ENCODE data around the gene TBC1D22A. TPM values are rescaled to one million over a fixed set of nuclear protein-coding genes. Genes with fewer than 3 reads are reported as not detected.

Gene TBC1D22A
- total RNA-seq, 4 donors from 2014 or later: 18.8 to 25.2 (median 23.1) TPM

- no peak for TF ChIP-seq POLR2A (IDR thresholded peaks at IDR 0.05)
- TF ChIP-seq, protein P1, sequence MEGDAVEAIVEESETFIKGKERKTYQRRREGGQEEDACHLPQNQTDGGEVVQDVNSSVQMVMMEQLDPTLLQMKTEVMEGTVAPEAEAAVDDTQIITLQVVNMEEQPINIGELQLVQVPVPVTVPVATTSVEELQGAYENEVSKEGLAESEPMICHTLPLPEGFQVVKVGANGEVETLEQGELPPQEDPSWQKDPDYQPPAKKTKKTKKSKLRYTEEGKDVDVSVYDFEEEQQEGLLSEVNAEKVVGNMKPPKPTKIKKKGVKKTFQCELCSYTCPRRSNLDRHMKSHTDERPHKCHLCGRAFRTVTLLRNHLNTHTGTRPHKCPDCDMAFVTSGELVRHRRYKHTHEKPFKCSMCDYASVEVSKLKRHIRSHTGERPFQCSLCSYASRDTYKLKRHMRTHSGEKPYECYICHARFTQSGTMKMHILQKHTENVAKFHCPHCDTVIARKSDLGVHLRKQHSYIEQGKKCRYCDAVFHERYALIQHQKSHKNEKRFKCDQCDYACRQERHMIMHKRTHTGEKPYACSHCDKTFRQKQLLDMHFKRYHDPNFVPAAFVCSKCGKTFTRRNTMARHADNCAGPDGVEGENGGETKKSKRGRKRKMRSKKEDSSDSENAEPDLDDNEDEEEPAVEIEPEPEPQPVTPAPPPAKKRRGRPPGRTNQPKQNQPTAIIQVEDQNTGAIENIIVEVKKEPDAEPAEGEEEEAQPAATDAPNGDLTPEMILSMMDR (IDR thresholded peaks at IDR 0.05 in 4 of 5, conservative IDR thresholded peaks at IDR 0.05 in 1 of 5): no peak
- intact Hi-C loops (cut with DNase I; ENCODE audit: low total_unique reads): no loop called here
Measured at GRCh38 chr22:47071807-47072641, 309.6 kb downstream of the TBC1D22A start.

DNA sequence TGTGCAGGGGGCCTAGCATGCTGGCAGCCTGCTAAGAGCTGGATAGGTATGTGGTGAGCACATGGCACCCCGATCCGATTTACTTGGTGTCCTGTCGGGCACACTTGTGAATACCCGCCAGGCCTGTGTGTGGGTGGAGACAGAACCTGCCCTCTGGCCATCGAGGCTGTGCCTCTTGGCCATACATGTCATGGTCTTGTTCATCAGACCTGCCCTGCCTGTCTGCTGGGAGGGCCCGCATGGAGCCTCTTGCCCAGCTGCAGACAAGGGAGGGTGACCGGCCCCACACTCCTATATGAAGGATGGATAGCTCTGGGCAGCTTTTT, 310.2 kb downstream of the TBC1D22A start:
- Histone ChIP-seq H3K36me3 (peaks cover 0 to 4% of the 10 kb centered on the region in 2 donors), H3K27me3 (no peaks in the 10 kb centered on the region), H3K4me1 (no peaks in the 10 kb centered on the region), H3K27ac (no peak overlapping the region), H3K9me3 (peaks cover 2 to 10% (median 3%) of the 10 kb centered on the region in 3 donors), H3K4me3 (no peak overlapping the region)
- in situ Hi-C loops (cut with MboI; ENCODE audit: low sequenced_read_pairs in 4 of 4) (no loop called here), intact Hi-C loops (cut with DNase I; ENCODE audit: low total_unique reads) (no loop called here)
- ATAC-seq (no peak), DNase-seq (no peak)
- no peak for TF ChIP-seq POLR2A (IDR thresholded peaks at IDR 0.05)
- TF ChIP-seq, protein P1 (IDR thresholded peaks at IDR 0.05 in 4 of 5, conservative IDR thresholded peaks at IDR 0.05 in 1 of 5): no peak

More at GRCh38 chr22:47071807-47072641, 309.6 kb downstream of the TBC1D22A start:
- in situ Hi-C loops (cut with MboI; ENCODE audit: low sequenced_read_pairs in 4 of 4): no loop called here
- no peak overlapping the region for H3K4me3 ChIP-seq
- H3K36me3 ChIP-seq: peaks cover 0 to 4% of the 10 kb centered on the region in 2 donors
- ATAC-seq: no peak
- no peaks in the 10 kb centered on the region for H3K27me3 ChIP-seq
- peaks cover 2 to 10% (median 3%) of the 10 kb centered on the region in 3 donors for H3K9me3 ChIP-seq
- no peak for DNase-seq
- no peak overlapping the region for H3K27ac ChIP-seq
- no peaks in the 10 kb centered on the region for H3K4me1 ChIP-seq

DNA sequence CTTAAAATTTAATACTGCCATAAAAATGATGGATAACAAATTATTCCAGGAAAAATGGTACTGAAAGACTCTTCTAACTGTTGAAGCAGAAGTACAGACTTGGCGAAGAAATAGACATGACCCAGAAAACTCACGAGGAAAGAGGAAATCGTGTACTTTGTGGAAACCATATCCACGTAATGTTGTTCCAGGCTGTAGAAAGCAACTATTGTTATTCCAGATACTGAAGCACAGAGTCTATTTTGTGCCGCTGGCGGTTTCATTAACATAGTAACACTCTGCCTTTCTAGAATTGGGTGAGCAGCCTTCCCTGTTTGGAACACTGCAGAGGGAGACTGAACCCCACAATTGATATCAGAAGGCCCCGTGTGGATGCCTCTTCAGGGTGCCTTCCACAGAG, 310.6 kb downstream of the TBC1D22A start:
- intact Hi-C loops (cut with DNase I; ENCODE audit: low total_unique reads): no loop called here
- in situ Hi-C loops (cut with MboI; ENCODE audit: low sequenced_read_pairs in 4 of 4): no loop called here
- DNase-seq (no peak), ATAC-seq (no peak)
- H3K9me3 ChIP-seq: peaks cover 2 to 10% (median 3%) of the 10 kb centered on the region in 3 donors
- H3K4me1 ChIP-seq: no peaks in the 10 kb centered on the region
- no peak overlapping the region for H3K4me3 ChIP-seq
- TF ChIP-seq POLR2A (IDR thresholded peaks at IDR 0.05): no peak
- TF ChIP-seq, protein P1 (IDR thresholded peaks at IDR 0.05 in 4 of 5, conservative IDR thresholded peaks at IDR 0.05 in 1 of 5): no peak
- H3K27me3 ChIP-seq: no peaks in the 10 kb centered on the region
- no peak overlapping the region for H3K27ac ChIP-seq
- H3K36me3 ChIP-seq: peaks cover 0 to 4% of the 10 kb centered on the region in 2 donors

DNA sequence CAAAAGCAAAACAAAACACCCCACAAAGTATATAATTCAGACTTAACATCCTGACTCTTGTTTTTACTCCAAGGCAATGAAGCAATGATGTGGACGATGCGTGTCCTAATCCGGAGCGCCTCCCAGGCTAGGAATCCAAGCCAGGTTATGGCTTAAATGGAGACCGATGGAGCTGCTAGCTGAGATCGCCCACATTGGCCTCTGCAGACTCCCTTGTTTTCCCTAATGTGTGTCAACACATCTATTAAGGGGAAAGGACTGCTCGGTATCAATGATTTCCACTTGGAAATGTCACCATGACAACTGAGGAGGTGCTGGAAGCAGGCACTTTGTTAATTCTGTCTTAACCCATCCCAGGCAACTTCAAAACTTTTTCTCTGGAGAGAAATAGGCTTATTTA, 311.7 kb downstream of the TBC1D22A start:
- Histone ChIP-seq H3K4me3 (no peak overlapping the region), H3K27me3 (no peaks in the 10 kb centered on the region), H3K4me1 (no peaks in the 10 kb centered on the region), H3K36me3 (peaks cover 0 to 4% of the 10 kb centered on the region in 2 donors), H3K27ac (no peak overlapping the region), H3K9me3 (peaks cover 2 to 11% (median 3%) of the 10 kb centered on the region in 3 donors)
- ATAC-seq: no peak
- TF ChIP-seq, protein P1 (IDR thresholded peaks at IDR 0.05 in 4 of 5, conservative IDR thresholded peaks at IDR 0.05 in 1 of 5): no peak
- no peak for TF ChIP-seq POLR2A (IDR thresholded peaks at IDR 0.05)
- intact Hi-C loops (cut with DNase I; ENCODE audit: low total_unique reads) (no loop called here), in situ Hi-C loops (cut with MboI; ENCODE audit: low sequenced_read_pairs in 4 of 4) (no loop called here)
- no peak for DNase-seq

Data from gastrocnemius medialis (tissue), 4 donors.